HG03378 (cell line): ENCODE results near the gene CDCA4.

ENCODE experiments used
- ATAC-seq: cut with Tn5 transposase; IDR thresholded peaks from one replicate; pipeline ENCODE4 v1.9.1; 2021; ENCODE audit warnings: mild to moderate bottlenecking, moderate library complexity; ENCODE audit not compliant: unreplicated experiment

Gene CDCA4

DNA sequence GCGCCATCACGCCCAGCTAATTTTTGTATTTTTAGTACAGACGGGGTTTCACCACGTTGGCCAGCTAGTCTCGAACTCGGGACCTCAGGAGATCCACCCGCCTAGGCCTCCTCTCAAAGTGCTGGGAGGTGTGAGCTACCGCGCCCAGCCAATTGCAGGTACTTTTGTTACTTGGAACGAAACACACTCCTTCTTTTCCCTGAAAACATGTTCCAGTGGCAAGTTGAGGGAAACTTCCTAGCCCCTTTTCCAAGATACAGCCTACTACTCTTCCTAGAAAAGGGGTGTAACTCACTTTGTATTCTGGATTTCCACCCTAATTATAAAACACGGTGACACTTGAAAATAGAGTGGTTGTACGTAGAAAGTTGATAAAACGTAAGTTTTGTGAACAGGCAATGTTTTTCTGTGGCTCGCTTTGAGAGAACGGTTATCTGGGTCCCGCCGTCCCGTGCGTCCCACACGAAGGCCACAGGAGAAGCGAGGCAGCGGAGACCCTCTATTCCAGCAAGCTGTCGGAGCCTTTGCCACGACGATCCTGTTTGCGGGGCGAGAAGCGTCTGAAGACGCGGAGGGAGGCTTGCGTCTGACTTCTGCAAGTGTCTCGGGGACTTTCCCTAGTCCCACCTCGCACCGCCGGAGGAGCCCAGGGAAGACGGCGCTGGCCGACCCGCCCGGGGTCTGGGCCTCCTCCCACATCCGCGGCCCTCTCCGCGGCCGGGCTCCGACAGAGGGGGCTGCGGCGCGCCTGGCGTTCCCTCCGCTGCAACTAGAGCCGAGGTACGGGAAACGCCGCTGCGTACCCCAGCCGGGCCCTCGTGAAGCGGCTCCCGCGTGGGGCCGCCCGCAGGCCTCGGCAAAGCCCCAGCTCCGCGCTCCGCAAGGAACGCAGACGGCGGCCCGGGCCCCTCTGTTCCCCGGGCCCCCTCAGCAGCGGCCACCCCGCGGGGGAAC, 745 bp downstream of the CDCA4 start:
- peak; percentile 26 for ATAC-seq

DNA sequence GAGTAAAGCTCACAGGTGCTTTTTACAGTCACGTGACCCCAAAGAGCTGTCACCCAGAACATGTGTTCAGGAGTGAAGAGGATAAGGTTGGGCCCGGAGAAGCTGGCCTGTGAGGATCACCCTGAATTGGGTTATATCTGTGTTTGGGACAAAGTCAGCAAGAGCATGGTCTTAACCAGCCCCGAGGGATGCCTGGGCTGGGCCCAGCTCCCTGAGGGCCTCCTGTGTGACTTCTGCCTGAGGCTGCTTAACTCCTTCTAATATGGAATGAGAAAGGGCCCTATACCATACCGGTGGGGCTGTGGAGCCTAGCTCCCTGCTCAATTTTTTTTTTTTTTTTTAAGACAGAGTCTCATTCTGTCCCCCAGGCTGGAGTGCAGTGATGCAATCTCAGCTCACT, 2.5 kb downstream of the CDCA4 start:
- no peak for ATAC-seq

DNA sequence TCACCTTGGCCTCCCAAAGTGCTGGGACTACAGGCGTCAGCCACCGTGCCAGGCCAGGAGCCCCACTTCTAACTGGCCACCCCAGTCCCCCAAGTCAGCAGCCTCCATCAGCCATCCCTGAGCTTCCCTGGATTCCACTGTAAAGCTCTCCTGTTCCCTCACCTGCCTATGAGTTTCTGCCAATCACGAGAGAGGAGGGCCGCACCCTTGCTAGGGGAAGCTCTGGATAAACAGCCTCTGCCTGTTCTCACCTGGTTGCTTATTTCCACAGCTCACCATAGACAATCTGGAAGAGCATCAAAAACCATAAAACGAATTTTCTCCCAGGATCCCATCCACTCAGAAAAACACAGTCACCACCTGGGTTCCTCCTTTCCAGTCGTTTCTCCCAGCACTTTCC, 5.0 kb downstream of the CDCA4 start:
- ATAC-seq, result no peak

DNA sequence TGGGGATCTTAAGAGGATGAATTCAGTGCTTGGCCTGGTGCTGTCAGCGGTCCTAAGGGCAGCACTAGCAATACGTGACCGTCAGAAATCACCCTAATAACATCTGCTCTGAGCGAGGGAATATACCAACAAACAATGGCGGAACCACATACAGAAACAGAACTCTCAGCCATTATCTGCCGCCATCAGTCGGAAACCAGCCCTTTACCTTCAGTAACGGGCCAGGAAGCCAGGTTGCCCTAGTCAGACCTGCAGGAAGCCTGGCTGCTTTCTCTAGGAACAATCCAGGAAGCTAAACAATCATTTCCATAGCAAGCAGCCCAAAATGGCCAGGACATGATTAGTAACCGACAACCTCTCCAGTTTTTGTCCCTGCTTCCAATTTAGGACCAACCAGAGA, 5.6 kb downstream of the CDCA4 start:
- no peak for ATAC-seq

DNA sequence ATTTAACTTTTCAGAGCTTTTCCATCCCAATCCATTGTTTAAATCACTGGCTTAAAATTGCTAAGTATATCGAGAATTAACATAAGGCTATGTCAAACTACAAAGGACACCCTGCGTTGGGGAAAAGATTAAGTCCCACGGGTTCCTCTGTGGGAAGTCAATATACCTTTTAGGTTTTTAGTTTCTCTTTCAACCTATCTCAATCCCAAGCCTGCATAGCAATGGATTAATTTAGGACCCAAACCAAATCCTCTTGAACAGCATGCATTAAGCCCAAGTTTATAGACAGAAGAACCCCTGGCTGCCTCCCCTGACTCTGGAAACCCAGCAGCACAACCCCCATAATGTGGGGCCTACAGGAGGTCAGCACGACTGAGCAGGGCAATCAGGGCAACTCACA, 6.3 kb downstream of the CDCA4 start:
- no peak for ATAC-seq

DNA sequence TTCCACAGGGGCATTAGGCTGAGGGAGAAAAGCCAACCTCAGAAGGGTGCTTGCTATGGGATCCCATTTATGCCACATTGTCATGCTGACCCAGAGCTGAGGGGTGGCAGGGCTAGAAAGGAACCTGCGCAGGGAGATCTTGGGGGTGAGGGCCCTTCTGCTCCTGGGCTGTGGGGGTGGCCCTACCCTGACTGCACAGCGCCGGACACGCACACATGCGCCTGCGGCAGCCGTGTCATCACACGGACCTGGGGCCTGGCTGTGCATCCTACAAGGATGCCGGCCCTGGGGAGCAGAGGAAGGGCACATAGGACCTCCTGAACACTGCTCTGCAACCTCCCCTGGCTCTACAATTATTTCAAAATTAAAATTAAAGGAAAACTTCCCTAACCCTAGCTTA, 6.9 kb downstream of the CDCA4 start:
- ATAC-seq, result no peak

DNA sequence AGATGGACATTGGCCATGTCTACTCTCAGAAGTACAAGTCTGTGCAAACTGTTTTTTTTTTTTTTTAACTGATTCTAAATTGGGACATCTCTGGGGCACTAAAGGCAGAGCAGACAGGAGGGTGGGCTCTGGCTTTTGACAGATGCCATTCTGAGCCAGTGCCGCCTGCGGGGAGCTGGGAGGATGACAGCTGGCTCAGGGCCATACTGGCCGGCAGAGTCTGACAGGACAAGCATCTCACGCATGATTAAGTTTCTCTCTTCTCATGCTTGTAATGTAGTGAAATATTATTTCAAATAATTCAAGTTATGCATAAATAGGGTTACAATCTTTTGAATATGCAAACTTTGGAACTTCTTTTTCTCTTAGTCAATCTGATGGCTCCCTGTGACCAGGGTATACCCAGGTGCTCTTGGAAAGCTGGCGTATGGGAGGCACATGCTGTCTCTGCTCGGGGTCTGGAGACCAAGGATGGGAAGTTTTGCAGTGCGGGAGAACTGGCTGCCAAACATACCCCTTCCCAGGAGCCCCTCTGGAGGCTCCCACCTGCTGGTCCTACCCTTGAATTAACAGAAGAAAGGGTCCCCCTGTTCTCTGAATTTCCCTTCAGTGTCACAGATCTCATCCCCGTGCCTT, 7.6 kb downstream of the CDCA4 start:
- no peak for ATAC-seq

DNA sequence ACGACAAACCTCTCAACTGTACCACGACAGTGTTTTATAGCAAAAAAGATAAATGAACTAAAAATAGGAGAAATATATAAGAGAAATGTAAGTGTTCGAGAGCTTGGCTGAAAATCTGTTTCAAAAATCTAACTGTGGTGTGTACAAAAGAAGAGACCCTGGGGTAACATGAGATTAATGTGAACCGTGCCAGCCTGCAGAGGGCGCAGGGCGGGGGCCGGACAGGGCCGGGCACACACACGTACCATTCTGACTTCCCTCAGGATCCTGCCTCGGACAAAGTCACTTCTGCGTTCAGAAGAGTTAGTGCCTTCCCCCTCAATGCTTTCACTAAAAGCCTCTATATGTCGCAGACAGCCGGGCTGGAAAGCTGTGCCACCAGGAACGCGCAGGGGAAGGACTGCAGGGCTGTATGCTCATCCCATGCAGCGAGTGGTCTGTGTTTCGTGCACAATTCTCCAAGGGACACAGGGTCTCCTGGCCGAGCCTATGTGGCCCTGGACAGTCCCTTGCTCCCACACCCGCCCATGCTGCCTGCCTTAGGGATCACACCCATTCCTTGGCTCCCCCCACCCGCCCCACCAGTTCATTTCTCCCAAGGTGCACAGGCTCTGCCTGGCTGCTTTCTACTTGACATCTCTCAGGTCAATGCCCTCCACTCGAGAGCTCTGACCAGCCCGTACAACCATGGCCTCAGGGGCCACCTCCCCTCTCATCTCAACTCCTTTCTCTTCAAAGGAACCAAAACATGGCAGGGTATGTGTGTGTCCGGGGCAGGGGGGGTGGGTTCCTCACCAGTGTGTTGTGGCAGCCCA, 8.5 kb downstream of the CDCA4 start:
- ATAC-seq, result no peak

DNA sequence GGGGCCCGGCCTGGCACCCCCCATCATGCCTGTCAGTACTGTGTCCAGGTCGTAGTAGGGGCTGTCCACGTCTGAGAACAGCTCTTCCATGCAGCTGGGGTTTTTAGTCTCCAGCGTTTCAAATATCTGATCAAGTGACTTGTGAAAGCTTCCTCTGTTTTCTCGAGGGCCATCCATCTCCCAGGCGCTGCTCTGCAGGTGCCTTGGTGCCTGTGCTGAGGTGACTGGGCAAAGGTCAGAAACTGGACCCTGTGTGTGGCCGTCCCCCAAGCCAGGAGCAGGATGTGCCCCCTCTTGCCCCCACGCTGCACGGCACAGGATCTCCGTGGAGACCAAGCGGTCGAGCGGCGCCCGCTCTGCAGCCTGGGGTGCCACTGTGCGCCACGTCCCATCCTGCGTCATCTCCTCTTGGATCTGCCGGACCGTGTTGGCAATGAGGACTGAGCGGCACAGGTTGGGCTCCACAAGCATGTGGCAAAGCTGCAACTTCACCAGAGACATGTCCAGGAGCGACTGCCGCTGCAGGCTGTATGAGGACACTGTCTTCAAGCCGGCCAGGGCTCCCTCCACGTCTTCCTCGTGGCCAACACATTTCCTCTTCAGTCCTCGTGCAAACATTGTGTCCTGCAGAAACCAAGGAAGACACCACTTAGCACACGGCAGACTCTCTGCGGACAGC, 9.4 kb downstream of the CDCA4 start:
- no peak for ATAC-seq

DNA sequence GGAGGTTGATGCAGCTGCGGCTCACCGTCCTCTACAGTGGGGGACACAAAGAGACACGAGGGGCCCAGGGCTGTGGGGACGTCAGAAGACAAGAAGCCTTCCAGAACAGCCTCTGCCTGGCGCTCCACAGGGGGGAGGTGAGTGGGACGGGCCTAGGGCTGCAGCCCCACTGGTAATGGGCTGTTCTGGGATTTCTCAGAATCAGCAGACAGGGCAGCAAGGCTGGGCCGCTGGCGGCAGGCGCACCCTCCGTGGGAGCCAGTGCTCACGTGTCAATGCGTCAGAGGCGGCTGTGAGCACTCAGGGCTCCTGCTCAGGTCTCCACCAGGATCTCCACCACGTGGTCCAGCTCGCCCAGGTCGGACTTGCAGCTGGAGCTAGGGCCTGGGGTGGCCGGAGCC, 10.0 kb downstream of the CDCA4 start:
- no peak for ATAC-seq

DNA sequence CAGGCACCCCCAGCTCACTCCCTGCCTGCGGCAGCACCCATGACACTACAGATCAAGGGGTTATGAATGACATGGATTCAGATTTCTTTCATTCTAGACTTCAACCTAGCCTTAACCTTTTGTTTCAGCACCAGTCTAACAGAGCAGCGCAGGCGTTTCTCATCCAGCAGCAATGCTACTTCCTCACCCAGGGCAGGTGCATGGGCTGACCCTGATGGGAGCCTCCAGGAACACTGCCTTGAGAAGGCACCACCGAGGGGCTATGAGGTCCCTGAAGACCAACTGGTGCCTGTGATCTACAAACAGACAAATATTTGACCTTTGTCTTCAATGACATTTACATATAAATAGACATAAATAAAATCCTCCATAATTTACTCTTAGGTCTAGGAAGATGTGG, 10.8 kb downstream of the CDCA4 start:
- ATAC-seq, result no peak

DNA sequence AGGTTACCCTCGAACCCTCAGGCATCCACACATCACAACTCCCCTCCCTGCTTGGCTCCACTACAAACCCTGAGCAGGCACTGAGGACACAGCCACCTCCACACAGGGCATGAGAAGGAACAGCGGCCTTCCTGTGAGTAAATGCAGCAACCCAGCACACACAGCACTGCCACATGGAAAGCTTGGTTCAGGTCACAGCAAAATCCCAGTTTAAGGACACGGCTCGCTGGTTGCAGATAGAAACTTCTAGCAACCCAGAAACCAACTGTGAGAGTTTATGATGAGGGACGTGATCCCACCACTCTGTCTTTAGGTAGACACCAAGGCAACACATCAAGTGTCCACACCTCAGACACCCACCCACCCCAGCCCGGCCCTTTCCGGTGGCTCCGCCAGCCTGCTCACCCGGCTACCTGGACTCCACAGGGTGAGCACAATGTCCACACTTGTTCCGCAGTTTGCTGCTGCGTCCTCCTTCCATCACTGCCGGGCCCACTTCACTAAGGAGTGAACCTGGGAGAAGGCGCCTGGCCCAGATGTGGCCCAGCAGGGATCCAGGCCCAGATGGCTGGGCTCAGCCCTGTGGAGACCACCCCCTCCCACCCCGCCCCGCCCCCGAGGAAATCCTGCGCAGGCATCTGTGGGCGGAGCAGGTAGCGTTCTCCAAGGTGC, 13.2 kb downstream of the CDCA4 start:
- no peak for ATAC-seq

DNA sequence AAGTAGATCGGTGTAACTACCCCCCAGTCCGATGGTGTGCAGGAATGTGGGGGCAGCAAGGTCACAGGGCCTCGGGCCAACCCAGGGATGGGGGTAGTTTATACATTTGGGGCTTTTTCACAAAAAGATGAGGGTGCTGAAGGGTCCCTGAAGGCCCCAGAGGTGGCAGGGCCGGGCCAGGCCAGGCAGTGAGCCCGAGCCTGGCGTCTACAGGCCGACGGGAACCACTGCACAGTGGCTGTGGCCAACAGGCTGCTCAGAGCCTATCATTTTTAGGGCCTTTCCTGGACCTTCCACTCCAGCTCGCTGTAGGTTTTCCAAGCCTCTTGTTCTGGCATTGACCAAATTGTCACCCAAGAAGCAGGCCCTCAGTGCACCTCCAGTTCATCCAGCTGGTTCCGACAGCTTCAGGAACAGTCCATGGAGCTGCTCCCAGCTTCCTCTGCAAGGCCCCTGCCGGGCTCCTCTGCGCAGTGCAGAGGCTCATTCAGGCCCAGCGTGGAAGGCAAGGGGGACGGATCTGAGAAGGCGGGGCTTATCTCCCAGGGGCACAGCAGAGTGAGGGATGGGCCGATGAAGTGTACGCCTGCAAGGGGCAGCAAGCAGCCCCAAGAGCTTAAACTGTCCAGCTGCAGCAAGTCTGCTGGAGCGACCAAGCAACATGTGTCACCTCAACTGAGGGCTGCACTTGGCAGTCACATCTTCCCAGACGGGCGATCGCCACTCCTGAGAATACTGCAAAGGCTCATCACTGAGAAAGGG, 13.9 kb downstream of the CDCA4 start:
- no peak for ATAC-seq

DNA sequence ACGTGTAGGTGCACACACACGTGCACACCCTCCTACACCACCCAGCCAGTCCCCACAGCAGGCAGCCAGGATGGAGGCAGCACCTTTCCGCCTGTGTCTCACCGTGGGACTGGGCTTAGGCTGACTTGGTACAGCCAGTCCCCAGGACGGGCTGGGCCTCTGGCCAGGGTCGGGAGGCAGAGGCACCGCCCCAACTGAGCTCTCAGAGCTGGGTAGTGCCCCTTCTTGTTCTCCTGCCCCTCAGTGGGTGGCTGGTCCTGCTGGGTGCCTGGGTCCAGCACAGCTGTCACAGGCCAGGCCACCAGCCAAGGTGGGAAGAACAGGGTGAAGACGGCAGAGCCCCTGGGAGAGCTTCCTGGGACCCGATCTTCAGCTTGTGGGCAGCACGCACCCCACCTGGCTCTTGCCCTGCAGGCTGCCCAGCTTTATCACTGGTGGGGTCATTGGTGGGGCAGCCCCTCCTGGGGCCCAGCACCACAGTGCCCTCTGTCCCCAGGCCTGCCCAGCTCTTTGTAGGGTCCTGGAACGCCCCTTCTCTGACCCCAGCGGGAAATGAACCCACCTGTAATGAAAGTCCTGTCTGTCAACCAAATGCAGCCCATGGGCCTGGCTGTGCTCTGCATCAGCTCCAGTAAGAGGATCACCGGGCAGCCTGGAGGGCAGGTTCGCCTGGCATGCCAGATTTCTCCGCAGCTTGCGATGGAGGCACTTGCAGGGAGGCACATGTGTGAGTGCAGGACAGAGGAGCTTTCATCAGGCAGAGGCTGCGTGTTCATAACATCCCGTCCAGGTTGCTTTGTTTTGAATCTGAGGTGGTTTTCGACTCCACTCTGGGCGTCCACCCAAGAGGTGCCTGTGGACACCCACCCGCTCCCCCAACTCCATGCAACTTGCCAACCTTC, 14.7 kb downstream of the CDCA4 start:
- no peak for ATAC-seq

DNA sequence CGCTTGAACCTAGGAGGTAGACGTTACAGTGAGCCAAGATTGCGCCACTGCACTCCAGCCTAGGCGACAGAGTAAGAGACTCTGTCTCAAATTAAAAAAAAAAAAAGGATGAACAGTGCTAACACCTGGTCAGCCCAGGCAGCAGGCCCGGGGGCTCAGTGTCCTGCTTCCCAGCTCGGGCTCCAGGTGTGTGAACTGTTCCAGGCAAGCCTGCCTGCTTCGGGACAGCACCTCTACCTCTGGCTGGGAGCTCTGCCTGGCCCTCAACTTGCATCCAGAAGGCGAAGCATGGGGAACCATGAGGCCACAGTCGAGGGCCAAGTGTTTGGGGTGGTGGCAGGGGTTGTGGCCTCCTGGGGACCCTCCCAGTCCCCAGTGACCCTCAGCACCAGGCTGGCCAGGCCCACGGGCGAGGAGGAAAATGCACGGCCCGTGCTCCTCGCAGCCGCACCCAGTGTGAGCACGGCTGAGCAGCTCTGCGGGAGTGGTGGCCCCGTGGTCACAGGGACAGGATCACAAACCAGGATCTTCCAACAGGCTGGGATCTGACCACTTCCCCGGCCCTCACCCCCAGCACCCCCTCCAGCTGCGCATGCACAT, 15.5 kb downstream of the CDCA4 start:
- no peak for ATAC-seq

DNA sequence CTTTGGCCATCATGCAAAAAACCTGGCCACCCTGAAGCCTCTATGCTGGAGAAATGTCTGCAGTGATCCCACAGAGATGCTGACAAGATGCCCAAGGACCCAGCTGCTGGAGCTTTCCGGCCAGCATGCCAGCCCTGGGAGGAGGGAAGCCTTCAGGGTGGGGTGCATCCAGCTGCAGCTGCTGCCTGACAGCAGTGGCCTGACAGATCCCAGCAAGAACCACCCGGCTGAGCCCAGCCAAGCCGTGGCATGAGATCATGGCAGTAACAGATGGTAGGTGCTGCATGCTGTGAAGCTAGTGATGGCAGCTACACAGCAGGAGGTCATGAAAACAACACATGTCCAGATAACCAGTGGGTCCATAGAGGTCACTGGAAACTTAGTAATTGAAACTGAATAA, 21.5 kb downstream of the CDCA4 start:
- no peak for ATAC-seq

DNA sequence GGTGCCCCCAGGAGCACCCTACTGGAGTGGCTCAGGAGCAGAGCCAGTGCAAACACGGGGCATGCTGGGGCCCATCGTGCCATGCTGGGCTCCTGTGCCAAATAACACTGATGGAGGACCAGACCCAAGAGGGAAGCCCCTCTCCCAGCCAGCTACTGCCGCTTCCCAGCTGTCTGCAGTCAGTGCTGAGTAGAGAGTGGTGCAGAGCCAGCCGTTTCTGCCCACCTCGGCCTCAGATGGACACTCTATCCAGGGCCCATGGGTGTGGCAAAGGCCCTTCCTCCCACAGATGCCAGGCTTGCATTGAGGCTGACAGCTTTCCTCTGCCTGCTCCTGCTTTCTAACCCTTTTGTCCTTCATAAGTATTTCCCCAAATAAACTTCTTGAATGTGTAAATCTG, 22.1 kb downstream of the CDCA4 start:
- no peak for ATAC-seq

DNA sequence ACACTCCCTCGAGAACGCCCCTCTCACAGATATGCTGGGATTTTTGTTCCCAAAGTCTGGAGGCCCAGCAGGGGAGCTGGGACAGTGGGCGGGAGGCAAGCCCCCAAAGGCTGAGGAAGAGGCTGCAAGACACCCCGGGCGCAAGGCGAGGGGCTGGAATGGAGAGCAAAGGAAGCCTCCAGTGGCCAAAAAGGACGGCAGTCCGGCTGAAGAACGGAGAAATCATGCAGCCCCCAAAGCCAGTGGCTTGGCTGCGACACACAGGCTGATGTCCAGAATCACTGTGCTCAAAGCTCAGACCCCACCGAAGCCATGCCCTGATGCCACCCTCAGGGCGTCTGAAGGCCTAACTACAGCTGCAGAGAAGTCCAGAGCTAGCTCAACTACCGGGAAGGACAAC, 24.4 kb downstream of the CDCA4 start:
- no peak for ATAC-seq
